Calu3 (cell line): ENCODE data around the gene NUDT12. TPM values are rescaled to one million over a fixed set of nuclear protein-coding genes. Genes with fewer than 3 reads are reported as not detected.

Experiments
- BruUV-seq: library from RNA; stranded (reverse); fragments of 400-500 nt; replicated peaks from 2 replicates; lab custom pipeline; 2021; lab: Mats Ljungman, UMichigan
- CTCF ChIA-PET: fragments of 300-600 bp; sonication (Branson Sonifier 250); formaldehyde crosslinking; loops from one replicate; lab custom pipeline; 2022; ENCODE audit warnings: antibody characterized with exemption; lab: Charles Lee
- DNase-seq: peaks from one replicate; pipeline ENCODE4 v3.0.0; 2022
- H3K27ac Mint-ChIP-seq: one replicate; pipeline ENCODE4 v1.8.0; 2022; ENCODE audit warnings: mixed read lengths; ENCODE audit not compliant: unreplicated experiment
- H3K27me3 Mint-ChIP-seq: one replicate; pipeline ENCODE4 v1.8.0; 2022; ENCODE audit warnings: mixed read lengths; ENCODE audit not compliant: unreplicated experiment
- H3K36me3 Mint-ChIP-seq: one replicate; pipeline ENCODE4 v1.8.0; 2022; ENCODE audit warnings: mild to moderate bottlenecking, moderate library complexity, mixed read lengths; ENCODE audit not compliant: insufficient read depth, unreplicated experiment
- H3K4me1 Mint-ChIP-seq: one replicate; pipeline ENCODE4 v1.8.0; 2022; ENCODE audit warnings: mild to moderate bottlenecking, low read depth, mixed read lengths; ENCODE audit not compliant: unreplicated experiment
- H3K4me3 Mint-ChIP-seq: one replicate; pipeline ENCODE4 v1.8.0; 2022; ENCODE audit warnings: mild to moderate bottlenecking, low read depth, moderate library complexity, mixed read lengths; ENCODE audit not compliant: unreplicated experiment
- H3K9me3 Mint-ChIP-seq: one replicate; pipeline ENCODE4 v1.8.0; 2022; ENCODE audit warnings: low read depth, mixed read lengths; ENCODE audit not compliant: unreplicated experiment
- CTCF ChIP-seq: fragments of 200-600 bp; IDR thresholded peaks from one replicate; pipeline ENCODE4 v1.8.0; 2022; ENCODE audit warnings: antibody characterized with exemption; ENCODE audit not compliant: unreplicated experiment
- intact Hi-C: fragments of 100-400 bp; cut with micrococcal nuclease; formaldehyde crosslinking; loops from one replicate; pipeline ENCODE4 v1.10.0; 2022; ENCODE audit not compliant: unreplicated experiment
- total RNA-seq: library from RNA; stranded (reverse); gene quantifications from 2 replicates; pipeline ENCODE4 v1.2.3, GENCODE V29; 2022

Gene NUDT12
- total RNA-seq, 1 experiment from 2014 or later = 19.5 TPM

- TF ChIP-seq CTCF = no peak
- DNase-seq = no peak
- BruUV-seq = no TSS peak
- CTCF ChIA-PET = no interaction called here
- no peak overlapping the region for H3K27ac Mint-ChIP-seq
- intact Hi-C loops = no loop called here
- no peaks in the 10 kb centered on the region for H3K27me3 Mint-ChIP-seq
- H3K4me3 Mint-ChIP-seq = no peak overlapping the region
- no peaks in the 10 kb centered on the region for H3K36me3 Mint-ChIP-seq
- H3K9me3 Mint-ChIP-seq = no peaks in the 10 kb centered on the region
- H3K4me1 Mint-ChIP-seq = no peaks in the 10 kb centered on the region
These were observed 38.7 kb upstream of the NUDT12 start for GRCh38 chr5:103601314-103601713.

- no peak for DNase-seq
- Mint-ChIP-seq H3K4me3 (no peak overlapping the region), H3K9me3 (no peaks in the 10 kb centered on the region), H3K36me3 (no peaks in the 10 kb centered on the region), H3K4me1 (no peaks in the 10 kb centered on the region), H3K27me3 (no peaks in the 10 kb centered on the region), H3K27ac (no peak overlapping the region)
- CTCF ChIA-PET = no interaction called here
- no peak for TF ChIP-seq CTCF
- intact Hi-C loops = no loop called here
- no TSS peak for BruUV-seq
These were observed 37.5 kb upstream of the NUDT12 start for GRCh38 chr5:103600086-103600485.

GRCh38 chr5:103598997-103599566 lies 36.5 kb upstream of the NUDT12 start:
- H3K36me3 Mint-ChIP-seq = no peaks in the 10 kb centered on the region
- intact Hi-C loops = no loop called here
- no peak overlapping the region for H3K27ac Mint-ChIP-seq
- no peak for TF ChIP-seq CTCF
- CTCF ChIA-PET = no interaction called here
- H3K4me3 Mint-ChIP-seq = no peak overlapping the region
- H3K27me3 Mint-ChIP-seq = no peaks in the 10 kb centered on the region
- H3K4me1 Mint-ChIP-seq = no peaks in the 10 kb centered on the region
- no TSS peak for BruUV-seq
- no peaks in the 10 kb centered on the region for H3K9me3 Mint-ChIP-seq
- DNase-seq = no peak

- no peak overlapping the region for H3K27ac Mint-ChIP-seq
- intact Hi-C loops = no loop called here
- no peak for DNase-seq
- no peaks in the 10 kb centered on the region for H3K36me3 Mint-ChIP-seq
- TF ChIP-seq CTCF = no peak
- no peaks in the 10 kb centered on the region for H3K4me1 Mint-ChIP-seq
- no peak overlapping the region for H3K4me3 Mint-ChIP-seq
- no peaks in the 10 kb centered on the region for H3K9me3 Mint-ChIP-seq
- CTCF ChIA-PET = no interaction called here
- H3K27me3 Mint-ChIP-seq = no peaks in the 10 kb centered on the region
- no TSS peak for BruUV-seq
These were observed 27.6 kb upstream of the NUDT12 start for GRCh38 chr5:103590221-103590620.
